ENCODE results near the gene NDRG4.

DNA sequence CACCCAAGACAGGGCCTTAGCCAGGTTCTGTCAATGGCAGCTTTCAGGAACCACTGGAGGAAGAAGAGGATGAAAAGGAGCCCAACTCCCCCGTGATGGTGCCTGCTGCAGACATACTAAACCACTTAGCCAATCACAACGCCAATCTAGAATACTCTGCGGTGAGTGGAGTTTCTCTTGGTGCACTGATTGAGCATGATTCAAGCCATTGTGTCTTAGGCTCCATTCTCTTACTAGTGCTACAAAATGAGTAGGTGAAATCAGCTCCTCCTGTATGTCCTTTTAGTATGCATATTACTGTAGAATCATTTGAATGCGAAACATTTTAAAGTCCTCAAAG lies 16.8 kb downstream of the NDRG4 start:
- TF ChIP-seq, protein P1, sequence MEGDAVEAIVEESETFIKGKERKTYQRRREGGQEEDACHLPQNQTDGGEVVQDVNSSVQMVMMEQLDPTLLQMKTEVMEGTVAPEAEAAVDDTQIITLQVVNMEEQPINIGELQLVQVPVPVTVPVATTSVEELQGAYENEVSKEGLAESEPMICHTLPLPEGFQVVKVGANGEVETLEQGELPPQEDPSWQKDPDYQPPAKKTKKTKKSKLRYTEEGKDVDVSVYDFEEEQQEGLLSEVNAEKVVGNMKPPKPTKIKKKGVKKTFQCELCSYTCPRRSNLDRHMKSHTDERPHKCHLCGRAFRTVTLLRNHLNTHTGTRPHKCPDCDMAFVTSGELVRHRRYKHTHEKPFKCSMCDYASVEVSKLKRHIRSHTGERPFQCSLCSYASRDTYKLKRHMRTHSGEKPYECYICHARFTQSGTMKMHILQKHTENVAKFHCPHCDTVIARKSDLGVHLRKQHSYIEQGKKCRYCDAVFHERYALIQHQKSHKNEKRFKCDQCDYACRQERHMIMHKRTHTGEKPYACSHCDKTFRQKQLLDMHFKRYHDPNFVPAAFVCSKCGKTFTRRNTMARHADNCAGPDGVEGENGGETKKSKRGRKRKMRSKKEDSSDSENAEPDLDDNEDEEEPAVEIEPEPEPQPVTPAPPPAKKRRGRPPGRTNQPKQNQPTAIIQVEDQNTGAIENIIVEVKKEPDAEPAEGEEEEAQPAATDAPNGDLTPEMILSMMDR (IDR thresholded peaks at IDR 0.05): no peak
- TF ChIP-seq POLR2AphosphoS5 (IDR thresholded peaks at IDR 0.05; ENCODE audit: insufficient read depth in 1 of 2, low read depth in 1 of 2): no peak

All from vagina (tissue), 2 donors.